ENCODE measurements around the gene RTN4IP1.
"Not testable (repeated sequence)": the region's sequence is repeated elsewhere in the genome, so short reads cannot be mapped to it uniquely, and the experiment has no call there.

The RTN4IP1 gene

GRCh38 chr6:106628658-106629102 is 618 bp downstream of the RTN4IP1 start:
- TF ChIP-seq CTCF (conservative IDR thresholded peaks at IDR 0.05) (no peak), ZFX (IDR thresholded peaks at IDR 0.05) (no peak)
- peak overlapping the region; percentile 84 for H3K27ac ChIP-seq

- H3K27ac ChIP-seq: not testable (repeated sequence)
Measured at GRCh38 chr6:106627760-106628159, 1.5 kb downstream of the RTN4IP1 start.

DNA sequence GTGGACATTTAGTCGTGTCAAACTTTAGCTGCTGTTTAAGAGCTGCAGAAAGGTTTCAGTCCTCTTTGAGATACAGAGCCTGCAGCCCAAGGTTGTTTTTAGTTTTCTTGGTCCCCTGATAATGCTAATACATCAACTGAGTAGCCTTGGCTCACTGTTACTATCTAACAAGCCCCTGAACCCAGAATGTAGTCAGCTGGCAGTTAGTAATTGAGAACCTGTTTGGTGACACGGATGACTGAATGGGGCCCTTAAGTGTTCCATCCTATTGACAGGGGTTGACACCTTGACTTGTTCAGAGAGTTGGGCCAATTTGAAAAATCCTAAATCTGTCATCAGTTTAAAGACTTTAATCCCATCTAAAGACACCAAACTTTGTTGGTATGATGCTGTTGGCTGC is 2.8 kb downstream of the RTN4IP1 start:
- TF ChIP-seq CTCF (conservative IDR thresholded peaks at IDR 0.05): no peak
- TF ChIP-seq ZFX (IDR thresholded peaks at IDR 0.05): no peak

GRCh38 chr6:106623039-106623438 is 6.3 kb downstream of the RTN4IP1 start:
- H3K27ac ChIP-seq: no peak overlapping the region
- TF ChIP-seq CTCF (conservative IDR thresholded peaks at IDR 0.05): no peak
- TF ChIP-seq ZFX (IDR thresholded peaks at IDR 0.05): no peak

More for the DNA sequence above, 2.8 kb downstream of the RTN4IP1 start:
- no peak overlapping the region for H3K27ac ChIP-seq

DNA sequence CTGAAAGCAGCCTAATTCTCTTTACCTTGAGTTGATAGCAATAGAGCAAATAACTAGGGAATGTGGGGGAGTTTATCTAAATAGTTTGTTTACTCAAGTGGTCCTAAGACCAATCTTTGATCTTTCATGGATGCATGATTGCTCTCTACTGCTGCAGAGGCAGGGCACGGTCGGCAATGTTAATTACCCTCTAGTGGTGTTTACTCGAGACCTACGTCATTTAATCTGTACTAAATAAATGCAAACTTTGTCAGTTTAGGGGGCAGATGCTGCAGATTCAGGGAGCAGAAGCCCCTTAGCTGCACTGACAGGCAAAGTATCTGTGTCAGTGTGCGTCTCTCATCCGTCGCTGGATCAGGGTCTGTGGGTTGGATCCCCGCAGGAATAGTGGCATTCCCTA is 6.9 kb downstream of the RTN4IP1 start:
- no peak for TF ChIP-seq CTCF (conservative IDR thresholded peaks at IDR 0.05)
- TF ChIP-seq ZFX (IDR thresholded peaks at IDR 0.05): no peak
- no peak overlapping the region for H3K27ac ChIP-seq

- no peak overlapping the region for H3K27ac ChIP-seq
- no peak for TF ChIP-seq CTCF (conservative IDR thresholded peaks at IDR 0.05)
- no peak for TF ChIP-seq ZFX (IDR thresholded peaks at IDR 0.05)
Measured at GRCh38 chr6:106620931-106621672, 8.2 kb downstream of the RTN4IP1 start.

- TF ChIP-seq ZFX (IDR thresholded peaks at IDR 0.05) (no peak), CTCF (conservative IDR thresholded peaks at IDR 0.05) (no peak)
- no peak overlapping the region for H3K27ac ChIP-seq
Measured at GRCh38 chr6:106619223-106619622, 10.1 kb downstream of the RTN4IP1 start.

DNA sequence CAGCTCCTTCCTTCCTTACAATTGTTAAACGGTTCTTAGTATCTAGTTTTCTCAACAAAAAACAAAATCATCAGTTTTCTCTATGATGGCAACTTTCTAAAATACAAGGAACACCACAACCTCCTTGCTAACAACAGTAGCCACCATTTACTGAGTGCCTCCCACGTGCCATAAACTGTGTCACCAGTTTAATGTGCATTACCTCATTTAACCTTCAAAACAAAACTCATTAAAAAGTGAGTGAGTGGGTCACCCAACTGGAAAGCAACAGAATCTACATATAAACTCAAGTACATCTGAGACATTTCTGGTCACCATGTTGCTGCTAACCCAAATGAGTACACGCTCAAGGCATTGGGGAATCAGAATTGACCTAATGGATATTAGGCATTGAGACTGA is 11.0 kb downstream of the RTN4IP1 start:
- TF ChIP-seq CTCF (conservative IDR thresholded peaks at IDR 0.05) (no peak), ZFX (IDR thresholded peaks at IDR 0.05) (no peak)

More for the DNA sequence above, 11.0 kb downstream of the RTN4IP1 start:
- no peak overlapping the region for H3K27ac ChIP-seq
